HG03135 (cell line): ENCODE data around the gene OR5K4.
"Not testable (repeated sequence)": the region's sequence is repeated elsewhere in the genome, so short reads cannot be mapped to it uniquely, and the experiment has no call there.

Experiments used
- ATAC-seq: cut with Tn5 transposase; IDR thresholded peaks from one replicate; pipeline ENCODE4 v1.9.1; 2021; ENCODE audit warnings: mild to moderate bottlenecking, moderate library complexity; ENCODE audit not compliant: unreplicated experiment

OR5K4 gene

DNA sequence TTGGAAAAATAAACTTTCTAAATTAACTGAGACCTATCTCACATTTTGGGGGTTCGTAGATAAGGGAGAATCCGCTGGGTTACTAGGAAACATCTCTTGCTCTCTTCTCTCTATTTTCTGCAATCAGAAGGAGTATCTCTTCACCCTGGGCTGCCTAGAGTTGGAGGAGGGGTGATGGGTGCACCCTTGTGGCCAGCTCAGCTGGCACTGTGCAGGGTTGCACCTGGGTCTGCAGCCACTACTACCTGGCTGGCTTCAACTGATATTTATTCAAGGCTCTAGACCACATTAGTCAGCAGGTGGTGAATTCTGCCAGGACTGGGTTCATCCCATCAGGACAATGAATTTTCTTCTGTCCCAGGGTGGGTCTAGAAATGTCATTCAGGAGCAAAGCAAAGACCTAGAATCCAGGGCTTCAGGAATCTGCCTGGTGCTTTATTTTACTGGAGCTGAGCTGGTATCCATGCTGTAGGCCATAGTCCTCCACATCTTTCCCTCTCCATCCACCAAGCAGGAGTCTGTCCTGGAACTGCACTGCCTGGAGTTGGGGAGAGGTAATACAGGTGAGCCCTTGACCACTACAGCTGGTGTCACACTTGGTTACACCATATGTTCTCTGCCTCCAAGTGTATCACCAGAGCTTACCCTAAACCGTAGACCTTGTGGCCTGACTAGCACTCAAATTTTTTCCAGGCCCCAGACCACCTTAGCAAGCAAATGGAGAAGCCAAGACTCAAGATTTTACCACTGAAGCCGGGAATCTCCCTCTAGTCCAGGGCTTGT, 14.0 kb downstream of the OR5K4 start:
- no peak for ATAC-seq

DNA sequence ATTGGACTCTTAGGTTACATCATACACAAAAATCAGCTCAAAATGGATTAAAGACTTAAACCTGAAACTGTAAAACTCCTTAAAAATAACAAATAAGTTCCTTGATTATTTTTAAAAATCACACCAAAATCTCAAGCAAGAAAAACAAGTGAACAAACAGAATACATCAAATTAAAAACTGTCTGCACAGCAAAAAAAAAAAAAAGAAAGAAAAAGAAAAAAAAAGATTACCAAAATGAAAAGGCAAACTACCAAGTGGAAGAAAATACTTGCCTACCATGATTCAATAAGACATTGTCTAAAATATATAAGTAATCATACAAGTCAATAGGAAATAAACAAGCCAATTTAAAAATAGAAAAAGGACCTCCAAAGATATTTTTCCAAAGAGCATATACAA, 17.5 kb downstream of the OR5K4 start:
- ATAC-seq: no peak

DNA sequence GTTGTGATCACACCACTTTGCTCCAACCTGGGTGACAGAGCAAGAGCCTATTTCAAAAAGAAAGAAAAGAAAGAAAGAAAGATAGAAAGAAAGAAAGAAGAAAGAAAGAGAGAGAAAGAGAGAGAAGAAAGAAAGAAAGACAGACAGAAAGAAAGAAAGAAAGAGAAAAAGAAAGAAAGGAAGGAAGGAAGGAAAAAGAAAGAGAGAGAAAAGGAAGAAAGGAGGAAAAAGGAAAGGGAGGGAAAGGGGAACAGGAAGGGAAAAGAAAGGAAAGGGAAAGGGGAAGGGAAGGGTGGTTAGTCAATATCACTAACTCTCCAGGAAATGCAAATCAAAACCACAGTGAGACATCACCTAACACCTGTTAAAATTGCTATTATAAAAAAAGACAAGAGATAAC, 18.2 kb downstream of the OR5K4 start:
- ATAC-seq: no peak

DNA sequence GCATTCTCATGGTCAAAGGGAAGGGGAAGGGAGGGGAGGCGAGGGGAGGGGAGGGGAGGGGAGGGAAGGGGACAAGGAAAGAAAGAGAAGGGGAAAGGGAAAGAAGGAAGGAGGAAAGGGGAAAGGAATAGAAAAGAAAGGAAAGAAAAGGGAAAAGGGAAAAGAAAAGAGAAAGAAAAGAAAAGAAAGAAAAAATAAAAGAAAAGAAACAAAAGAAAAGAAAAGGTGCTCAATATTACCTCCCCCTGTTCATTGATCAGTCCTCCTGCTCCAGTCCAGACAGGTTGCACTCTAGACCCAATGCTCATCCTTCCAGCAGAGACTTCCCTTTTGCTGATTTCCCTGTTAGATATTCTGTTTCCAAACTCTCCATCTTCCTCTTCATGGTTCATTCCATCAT, 18.8 kb downstream of the OR5K4 start:
- ATAC-seq: no peak

DNA sequence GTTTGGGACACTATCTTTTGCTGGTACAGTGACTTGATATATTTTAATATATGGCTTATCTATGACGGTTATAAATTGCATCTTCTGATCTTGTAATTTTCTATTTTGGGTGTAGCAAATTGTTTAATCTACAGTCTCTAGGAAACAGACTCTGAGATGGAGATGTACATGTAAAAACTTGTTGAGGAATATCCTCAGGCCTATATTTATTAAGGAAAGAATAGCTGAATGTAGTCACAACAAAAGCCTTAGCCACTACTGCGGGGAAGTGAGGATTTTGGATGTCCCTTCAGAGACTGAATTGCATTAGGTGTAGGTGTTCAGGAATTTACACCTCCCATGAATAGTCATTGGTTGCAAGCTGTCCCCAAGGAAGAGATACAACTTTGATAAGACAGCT, 23.0 kb downstream of the OR5K4 start:
- no peak for ATAC-seq

DNA sequence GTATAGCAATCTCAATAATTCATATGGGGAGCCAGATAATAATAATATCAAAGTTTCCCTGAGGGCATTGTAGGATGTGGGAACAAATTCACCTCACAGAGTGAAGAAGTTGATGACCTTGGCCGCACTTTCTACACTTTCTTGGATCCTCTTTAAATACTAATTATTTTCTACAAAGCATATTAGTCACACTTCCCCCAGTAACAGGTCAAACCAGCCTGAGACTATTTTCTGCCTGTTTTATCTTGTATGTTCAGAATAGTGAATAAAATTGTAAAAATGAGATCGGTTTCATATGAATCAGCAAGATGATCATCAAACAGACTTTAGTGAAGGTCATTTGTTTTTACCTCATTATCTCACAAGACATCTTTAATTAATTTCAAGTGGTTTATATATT, 34.5 kb downstream of the OR5K4 start:
- no peak for ATAC-seq

DNA sequence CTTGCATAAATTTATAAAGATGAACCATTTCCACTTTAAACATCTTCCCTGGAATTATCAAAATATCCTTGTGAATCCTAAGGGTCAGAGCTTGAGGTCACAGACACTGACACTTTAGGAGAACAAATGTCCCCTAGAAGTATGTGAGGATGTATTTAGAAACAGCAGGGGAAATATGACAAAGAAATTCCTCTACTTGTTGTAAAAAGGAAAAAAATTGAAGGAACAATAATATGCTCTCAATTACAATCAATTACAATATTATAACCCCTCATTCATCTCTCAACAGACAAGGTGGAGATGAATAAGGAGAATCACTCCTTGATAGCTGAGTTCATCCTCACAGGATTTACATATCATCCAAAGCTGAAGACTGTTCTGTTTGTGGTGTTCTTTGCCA, 36.7 kb downstream of the OR5K4 start, which contains the start of gene OR5K3:
OR5K3 (plus strand) TSS at position 301 of the 400 bp plus-strand sequence; CDS start at position 301, 0 bp downstream.
- ATAC-seq: no peak

DNA sequence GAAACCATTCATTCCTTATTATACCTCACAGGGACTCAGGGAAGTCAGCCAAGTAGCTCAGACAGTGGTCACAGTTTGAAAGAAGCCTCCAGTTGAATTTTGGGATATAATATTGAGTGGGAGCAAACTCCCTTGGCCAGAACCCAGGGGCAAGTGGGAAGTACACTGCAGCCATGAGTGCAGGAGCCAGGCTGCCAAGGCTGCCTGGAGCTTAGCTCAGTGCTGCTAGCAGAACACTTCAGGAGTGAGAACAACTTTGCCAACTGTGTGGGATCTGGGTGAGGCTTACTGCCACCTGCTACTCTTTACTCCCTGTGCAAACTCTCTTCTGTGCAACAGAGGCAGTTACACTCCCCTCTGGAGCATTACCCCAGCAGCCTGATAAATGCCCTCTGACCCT, 41.4 kb downstream of the OR5K4 start:
- no peak for ATAC-seq

DNA sequence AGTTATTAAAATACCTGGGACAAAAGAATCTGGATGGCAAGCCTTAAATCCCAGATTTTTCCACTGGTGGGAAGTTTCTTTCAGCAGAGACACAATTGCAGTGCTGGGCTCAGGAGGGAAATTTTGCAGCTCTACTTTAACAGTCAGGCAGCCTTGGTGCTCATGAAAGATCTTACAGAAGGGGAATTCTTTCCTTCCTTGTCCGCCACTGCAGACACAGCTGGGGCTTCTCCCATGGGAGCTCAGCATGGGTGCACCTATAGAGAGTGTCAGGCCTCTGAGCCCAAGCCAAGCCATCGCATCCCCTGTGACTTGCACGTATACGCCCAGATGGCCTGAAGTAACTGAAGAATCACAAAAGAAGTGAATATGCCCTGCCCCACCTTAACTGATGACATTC, 42.8 kb downstream of the OR5K4 start:
- ATAC-seq: not testable (repeated sequence)

DNA sequence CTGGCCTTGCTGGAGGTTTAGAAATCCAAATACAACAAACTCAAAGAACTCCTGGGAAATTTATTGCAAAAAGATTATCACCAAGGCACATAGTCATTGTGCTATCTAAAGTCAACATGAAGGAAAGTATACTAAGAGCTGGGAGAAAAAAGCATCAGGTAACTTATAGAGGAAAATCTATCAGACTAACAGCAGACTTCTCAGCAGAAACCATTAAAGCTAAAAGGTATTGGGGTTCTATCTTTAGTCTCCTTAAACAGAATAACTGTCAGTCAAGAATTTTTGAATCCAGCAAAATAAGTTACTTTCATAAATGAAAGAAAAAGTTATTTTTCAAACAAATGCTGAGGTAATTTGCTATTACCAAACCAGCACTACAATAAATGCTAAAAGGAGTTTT, 44.9 kb downstream of the OR5K4 start:
- no peak for ATAC-seq

DNA sequence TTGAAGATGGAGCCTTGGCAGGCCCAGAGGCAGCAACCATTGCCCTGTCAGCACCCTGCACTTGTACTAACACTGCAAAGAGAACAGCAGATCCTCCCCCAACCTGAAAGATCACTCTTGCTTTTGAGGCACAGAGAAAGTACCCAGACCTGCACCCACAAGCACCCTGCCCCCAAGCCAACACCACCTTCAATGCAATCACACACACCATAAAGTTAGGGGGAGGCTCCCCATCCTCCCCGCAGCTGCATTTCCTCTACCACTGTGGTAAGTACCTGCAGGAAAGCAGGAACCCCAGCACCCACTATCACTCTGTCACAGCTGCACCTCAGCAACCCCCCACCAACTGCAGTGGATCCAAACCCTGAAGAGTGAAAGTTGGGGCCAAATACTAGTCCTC, 48.9 kb downstream of the OR5K4 start:
- ATAC-seq: no peak

DNA sequence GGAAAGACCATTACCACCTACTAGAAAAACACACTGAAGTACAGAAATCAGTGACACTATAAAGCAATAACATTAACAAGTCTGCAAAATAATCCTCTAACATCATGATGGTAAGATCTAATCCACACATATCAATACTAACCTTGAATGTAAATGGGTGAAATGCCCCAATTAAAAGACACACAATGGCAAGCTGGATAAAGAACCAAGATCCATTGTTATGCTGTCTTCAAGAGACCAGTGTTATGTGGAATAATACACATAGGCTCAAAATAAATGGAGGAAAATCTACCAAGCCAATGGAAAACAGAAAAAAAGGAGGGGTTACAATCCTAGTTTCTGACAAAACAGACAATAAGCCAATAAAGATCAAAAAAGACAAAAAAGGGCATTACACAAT, 50.4 kb downstream of the OR5K4 start:
- no peak for ATAC-seq
